ENCODE data around the gene NUDC.
"Not testable (repeated sequence)": the region's sequence is repeated elsewhere in the genome, so short reads cannot be mapped to it uniquely, and the experiment has no call there.

The NUDC gene

GRCh38 chr1:26989403-26990109 lies 68.0 kb downstream of the NUDC start:
- DNase-seq (ENCODE audit: low read depth), result not testable (repeated sequence)

GRCh38 chr1:26991310-26992116 lies 70.0 kb downstream of the NUDC start:
- no peak for DNase-seq (ENCODE audit: low read depth)

GRCh38 chr1:26993237-26994019 lies 71.9 kb downstream of the NUDC start, which contains the start of gene TRNP1:
TRNP1 (plus strand) TSS chr1:26993692; CDS start chr1:26993787, 95 bp downstream.
- DNase-seq (ENCODE audit: low read depth), result peak; percentile 86

- no peak for DNase-seq (ENCODE audit: low read depth)
Measured at GRCh38 chr1:26994020-26994786, 72.7 kb downstream of the NUDC start.

- DNase-seq (ENCODE audit: low read depth), result no peak
Measured at GRCh38 chr1:26994787-26995517, 73.4 kb downstream of the NUDC start.

- peak; percentile 52 for DNase-seq (ENCODE audit: low read depth)
Measured at GRCh38 chr1:26996024-26996423, 74.5 kb downstream of the NUDC start.
